Glomerular visceral epithelial cell (primary cell): Measurements from ENCODE around the gene INCENP.
A peak's percentile ranks its signal among the peaks of the same experiment; 100 is the strongest.
"Not testable (repeated sequence)": the region's sequence is repeated elsewhere in the genome, so short reads cannot be mapped to it uniquely, and the experiment has no call there.

Experiments
- DNase-seq: peaks from one replicate; pipeline ENCODE4 v3.0.0-alpha.2; 2016; ENCODE audit errors: extremely low spot score

Gene INCENP

GRCh38 chr11:62123669-62124185 lies at the start of gene INCENP:
Gene INCENP, plus strand, starts transcription at chr11:62124011. Its CDS starts 4,151 bp downstream, at chr11:62128162.
- peak; percentile 98 for DNase-seq

- no peak for DNase-seq
Observed at GRCh38 chr11:62075438-62075837, 48.4 kb upstream of the INCENP start.

GRCh38 chr11:62077132-62077531 lies 46.7 kb upstream of the INCENP start:
- DNase-seq: no peak

GRCh38 chr11:62081378-62082291 lies 42.2 kb upstream of the INCENP start:
- DNase-seq: peak; percentile 79

DNA sequence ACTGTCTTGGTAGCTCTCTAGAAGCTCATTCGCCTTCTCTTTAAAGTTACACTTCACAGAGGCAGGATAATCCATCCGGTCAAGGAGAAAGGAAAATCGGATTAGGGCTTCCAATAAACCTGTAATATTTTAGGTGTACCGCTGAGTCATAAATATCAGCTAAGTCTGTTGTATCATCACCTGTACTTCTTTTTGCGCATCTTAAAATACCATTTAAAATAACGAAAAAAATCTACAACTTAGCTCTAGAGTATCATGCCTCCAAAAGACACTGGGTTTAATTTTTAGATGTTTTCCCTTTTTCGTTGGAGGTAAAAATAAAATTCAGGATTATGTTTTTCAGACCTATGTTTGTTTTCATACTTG lies 41.5 kb upstream of the INCENP start:
- no peak for DNase-seq

GRCh38 chr11:62084801-62085200 lies 39.0 kb upstream of the INCENP start:
- DNase-seq: not testable (repeated sequence)

GRCh38 chr11:62087694-62088093 lies 36.1 kb upstream of the INCENP start:
- no peak for DNase-seq

DNA sequence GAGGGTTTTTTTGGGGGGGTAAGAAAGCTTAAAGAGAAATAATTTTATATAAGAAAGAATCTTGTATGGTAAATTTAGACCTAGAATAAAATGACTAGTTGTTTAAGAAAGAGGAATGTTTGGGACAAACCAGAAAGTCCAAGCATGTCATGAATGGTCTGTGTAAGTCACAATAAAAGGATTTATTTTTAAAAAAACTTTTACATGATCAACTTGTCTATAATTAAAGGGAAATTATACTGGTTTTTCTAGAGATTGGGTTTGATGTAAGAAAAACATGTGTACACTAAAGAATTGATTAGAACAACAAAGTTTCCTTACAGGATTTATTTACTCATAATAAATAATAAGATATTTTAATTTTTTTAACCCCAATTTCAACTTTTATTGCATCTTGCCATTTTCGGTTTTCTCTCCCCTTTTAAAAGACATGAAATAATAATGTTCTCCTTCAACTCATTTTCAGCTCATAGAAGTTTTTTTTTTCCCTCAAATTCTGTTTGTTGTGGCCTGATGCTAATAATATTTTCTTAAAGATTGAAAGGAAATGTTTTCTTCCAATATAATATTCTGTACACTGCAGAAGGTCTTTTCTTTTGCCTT lies 35.4 kb upstream of the INCENP start:
- DNase-seq: no peak

- DNase-seq: no peak
Observed at GRCh38 chr11:62103141-62103540, 20.7 kb upstream of the INCENP start.

- DNase-seq: no peak
Observed at GRCh38 chr11:62103986-62104385, 19.8 kb upstream of the INCENP start.

DNA sequence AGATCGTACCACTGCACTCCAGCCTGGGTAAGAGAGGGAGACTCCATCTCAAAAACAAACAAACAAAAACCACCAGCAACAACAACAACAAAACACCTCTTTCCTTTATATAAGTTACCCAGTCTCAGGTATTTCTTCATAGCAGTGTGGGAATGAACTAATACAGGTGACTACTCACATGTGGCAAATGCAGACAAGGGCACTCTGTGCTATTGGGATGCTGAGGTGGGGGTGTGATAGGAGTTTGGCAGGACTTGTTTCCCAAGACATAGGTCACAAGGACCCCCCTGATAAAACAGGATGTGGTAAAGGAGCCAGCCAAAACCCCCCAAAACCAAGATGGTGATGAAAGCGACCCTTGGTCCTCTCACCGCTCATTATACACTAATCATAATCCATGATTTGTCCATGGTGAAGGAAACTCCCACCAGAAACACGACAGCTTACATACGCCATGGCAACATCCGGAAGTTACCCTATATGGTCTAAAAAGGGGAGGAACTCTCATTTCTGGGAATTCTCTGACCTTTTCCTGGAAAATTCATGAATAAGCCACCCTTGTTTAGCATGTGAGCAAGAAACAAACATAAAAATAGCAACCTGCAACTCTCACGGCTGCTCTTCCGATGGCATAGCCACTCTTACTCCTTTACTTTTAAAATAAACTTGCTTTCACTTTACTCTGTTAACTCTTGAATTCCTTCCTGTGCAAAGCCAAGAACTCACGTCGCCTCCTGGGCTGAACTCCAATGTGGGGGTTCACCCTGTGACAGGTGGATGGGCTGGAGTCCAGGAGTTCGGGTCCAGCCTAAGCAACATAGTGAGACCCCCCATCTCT lies 18.8 kb upstream of the INCENP start:
- no peak for DNase-seq

GRCh38 chr11:62105667-62106191 lies 18.1 kb upstream of the INCENP start:
- DNase-seq: no peak

- DNase-seq: peak; percentile 66
Observed at GRCh38 chr11:62108017-62108750, 15.6 kb upstream of the INCENP start.

GRCh38 chr11:62108971-62109404 lies 14.8 kb upstream of the INCENP start:
- peak; percentile 29 for DNase-seq

DNA sequence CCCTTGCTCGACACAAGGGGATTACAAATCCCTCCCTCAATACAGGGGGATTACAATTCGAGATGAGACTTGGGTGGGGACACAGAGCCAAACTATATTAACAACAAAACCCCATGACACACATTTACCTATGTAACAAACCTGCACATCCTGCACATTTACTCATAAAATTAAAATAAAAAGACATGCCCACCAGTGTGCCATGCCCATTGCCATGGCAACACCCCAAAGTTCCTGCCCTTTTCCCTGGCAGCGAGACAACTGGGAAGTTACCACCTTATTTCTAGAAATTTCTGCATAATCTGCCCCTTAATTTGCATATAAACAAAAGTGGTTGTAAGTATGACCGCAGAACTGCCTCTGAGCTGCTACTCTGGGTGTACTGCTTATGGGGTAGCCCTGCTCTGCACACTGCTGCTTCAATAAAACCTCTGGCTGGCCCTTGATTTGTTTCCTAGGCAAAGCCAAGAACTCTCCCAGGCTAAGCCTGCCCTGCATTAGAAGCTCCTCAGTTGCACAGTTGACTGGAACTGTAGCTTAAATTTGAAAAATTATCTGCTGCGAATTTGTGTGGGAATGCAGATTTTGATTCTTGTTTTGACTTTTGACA lies 8.6 kb upstream of the INCENP start:
- DNase-seq: no peak

DNA sequence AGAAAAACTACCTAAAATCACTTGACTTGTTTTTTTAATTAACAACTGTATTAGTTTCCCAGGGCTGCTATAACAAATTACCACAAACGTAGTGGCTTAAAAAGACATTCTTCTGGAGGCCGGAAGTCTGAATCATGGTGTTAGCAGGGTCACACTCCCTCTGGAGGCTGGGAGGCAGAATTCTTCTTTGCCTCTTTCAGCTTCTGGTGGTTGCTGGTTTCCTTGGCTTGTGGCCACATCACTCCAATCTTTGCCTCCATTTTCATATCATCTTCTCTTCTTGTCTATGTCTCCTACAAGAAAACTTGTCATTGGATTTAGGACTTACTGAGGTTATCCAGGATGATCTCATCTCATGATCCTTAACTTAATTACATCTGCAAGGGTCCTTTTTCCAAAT lies 7.4 kb upstream of the INCENP start:
- no peak for DNase-seq

GRCh38 chr11:62119569-62119968 lies 4.2 kb upstream of the INCENP start:
- no peak for DNase-seq

GRCh38 chr11:62120001-62120400 lies 3.8 kb upstream of the INCENP start:
- DNase-seq: no peak

- DNase-seq: no peak
Observed at GRCh38 chr11:62120431-62120830, 3.4 kb upstream of the INCENP start.

GRCh38 chr11:62122076-62122475 lies 1.7 kb upstream of the INCENP start:
- DNase-seq: no peak
